ENCODE data around the gene SIX2.

SIX2 gene

DNA sequence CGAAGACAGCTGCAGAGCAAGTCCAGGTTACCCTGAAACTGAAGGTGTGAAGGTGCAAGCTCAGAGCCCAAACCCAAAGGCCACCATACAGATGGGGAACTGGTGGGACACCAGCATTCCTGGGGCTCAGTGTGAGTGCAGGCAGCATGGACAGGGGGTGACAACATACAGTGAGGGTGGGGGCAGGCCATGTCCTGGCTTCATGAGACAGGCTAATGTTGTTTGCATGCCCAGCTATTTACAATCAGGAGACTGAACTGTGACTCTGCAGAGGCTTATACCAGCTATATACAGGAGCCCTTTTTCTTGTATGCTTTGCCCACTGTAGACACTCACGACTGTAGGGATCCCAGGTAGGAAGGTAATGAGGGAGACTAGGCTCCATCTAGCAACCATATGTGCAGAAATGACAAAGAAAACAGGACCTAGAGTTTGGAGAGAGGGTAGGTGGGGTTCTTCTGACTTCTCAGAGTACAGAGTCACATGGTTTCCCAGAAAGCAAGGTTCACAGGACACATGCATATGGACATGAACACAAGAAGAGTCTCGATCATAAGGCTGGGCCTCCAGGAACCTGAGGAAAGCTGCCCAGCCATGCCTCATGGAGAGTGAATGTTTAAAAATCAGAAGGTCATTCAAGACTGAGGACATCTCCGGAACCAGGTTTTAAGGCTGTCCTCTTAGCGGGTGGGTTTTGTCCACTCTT, 41.4 kb downstream of the SIX2 start:
- POLR2A ChIA-PET: no interaction called here
- TF ChIP-seq, protein P1, sequence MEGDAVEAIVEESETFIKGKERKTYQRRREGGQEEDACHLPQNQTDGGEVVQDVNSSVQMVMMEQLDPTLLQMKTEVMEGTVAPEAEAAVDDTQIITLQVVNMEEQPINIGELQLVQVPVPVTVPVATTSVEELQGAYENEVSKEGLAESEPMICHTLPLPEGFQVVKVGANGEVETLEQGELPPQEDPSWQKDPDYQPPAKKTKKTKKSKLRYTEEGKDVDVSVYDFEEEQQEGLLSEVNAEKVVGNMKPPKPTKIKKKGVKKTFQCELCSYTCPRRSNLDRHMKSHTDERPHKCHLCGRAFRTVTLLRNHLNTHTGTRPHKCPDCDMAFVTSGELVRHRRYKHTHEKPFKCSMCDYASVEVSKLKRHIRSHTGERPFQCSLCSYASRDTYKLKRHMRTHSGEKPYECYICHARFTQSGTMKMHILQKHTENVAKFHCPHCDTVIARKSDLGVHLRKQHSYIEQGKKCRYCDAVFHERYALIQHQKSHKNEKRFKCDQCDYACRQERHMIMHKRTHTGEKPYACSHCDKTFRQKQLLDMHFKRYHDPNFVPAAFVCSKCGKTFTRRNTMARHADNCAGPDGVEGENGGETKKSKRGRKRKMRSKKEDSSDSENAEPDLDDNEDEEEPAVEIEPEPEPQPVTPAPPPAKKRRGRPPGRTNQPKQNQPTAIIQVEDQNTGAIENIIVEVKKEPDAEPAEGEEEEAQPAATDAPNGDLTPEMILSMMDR (IDR thresholded peaks at IDR 0.05; ENCODE audit: insufficient read depth, low read length, missing control alignments): no peak
- CTCF ChIA-PET: interaction anchor here (1.1 to 9.5 kb wide), 3 partner anchors 11 to 527 kb away, joined by 4 to 81 read pairs (median 45); no protein-coding TSS in a partner anchor
- H3K4me3 ChIP-seq (ENCODE audit: low read depth, low read length): no peak overlapping the region
- DNase-seq (ENCODE audit: low read depth, low spot score): no peak

DNA sequence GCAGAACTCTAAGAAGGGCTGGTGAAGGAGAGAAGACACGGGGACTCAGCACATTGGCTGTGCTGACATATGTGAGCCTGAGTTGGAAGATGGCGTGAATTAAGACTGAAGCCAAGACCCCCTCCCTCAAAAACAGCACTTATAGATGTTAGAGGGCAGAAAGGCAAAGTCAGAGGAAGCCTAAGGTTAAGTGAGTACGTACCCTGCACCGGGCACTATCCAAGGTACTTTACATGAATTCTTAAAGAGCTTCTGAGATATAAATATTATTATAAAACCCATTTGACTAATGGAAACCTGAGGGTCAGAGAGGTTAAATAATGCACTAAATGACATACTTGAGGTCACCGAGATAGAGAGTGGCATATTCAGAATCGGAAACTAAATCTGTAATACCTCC, 42.2 kb downstream of the SIX2 start:
- TF ChIP-seq, protein P1 (IDR thresholded peaks at IDR 0.05; ENCODE audit: insufficient read depth, low read length, missing control alignments): no peak
- DNase-seq (ENCODE audit: low read depth, low spot score): no peak
- POLR2A ChIA-PET: no interaction called here
- no peak overlapping the region for H3K4me3 ChIP-seq (ENCODE audit: low read depth, low read length)
- CTCF ChIA-PET: no interaction called here

GRCh38 chr2:44965684-44966083, 43.6 kb downstream of the SIX2 start:
- POLR2A ChIA-PET: no interaction called here
- CTCF ChIA-PET: interaction anchor here (0.6 to 2.1 kb wide), 6 partner anchors 10 to 529 kb away, joined by 3 to 8 read pairs (median 4); no protein-coding TSS in a partner anchor
- DNase-seq (ENCODE audit: low read depth, low spot score): no peak
- H3K4me3 ChIP-seq (ENCODE audit: low read depth, low read length): no peak overlapping the region
- TF ChIP-seq, protein P1 (IDR thresholded peaks at IDR 0.05; ENCODE audit: insufficient read depth, low read length, missing control alignments): no peak

DNA sequence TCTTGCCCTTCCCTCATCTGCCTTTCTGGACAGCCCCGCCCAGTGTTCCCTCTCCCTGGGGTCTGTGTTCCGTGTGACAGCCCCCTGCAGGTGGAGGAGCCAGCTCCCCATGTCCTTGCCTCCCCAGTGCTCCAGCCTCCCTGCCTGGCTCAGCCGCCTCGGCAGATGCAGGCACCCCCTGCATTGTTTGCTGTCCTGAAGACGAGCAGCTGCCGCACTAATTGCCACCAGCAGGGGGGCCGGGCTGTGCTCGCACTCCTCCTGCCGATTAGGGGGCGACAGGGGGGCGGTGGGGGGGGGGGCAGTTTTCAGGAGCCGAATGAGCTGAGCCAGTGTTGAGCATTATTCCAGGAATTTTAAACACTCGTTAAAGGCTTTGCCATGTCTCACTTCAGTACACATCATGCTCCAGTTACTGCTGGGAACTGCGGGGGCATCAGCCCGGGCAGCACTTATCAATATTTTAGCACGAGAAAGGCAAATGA, 44.5 kb downstream of the SIX2 start:
- ChIA-PET POLR2A (no interaction called here), CTCF (interaction anchor here (0.6 to 2.1 kb wide), 10 partner anchors 9 to 572 kb away, joined by 3 to 9 read pairs (median 4); no protein-coding TSS in a partner anchor)

DNA sequence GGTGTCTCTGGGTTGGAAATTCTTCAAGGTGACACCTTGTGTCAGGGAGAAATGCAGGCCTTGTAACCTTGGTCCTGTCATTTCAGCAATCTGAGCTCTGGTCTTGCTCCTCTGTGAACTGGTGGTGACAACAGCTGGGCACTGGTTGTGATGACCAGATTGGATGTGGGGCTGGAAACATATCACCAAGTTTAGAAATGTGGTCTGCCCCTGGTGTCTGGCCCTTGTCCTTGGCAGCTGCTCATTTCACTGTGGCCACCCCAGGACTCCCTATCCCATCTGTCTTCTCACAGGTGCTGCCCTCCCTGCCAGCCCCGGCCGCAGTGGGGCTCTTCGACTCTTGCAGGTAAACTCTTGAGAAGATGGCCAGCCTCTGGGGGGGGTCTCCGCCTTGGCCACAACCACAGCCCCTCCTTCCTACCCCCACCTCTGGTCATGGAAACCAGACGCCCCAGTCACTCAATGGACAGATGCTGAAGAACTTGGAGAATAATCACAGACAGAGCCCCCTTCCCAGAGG, 47.0 kb downstream of the SIX2 start:
- DNase-seq (ENCODE audit: low read depth, low spot score): no peak
- CTCF ChIA-PET: interaction anchor here (1.2 kb wide), 1 partner anchor 402 kb away, joined by 3 read pairs; no protein-coding TSS in a partner anchor
- no peak overlapping the region for H3K4me3 ChIP-seq (ENCODE audit: low read depth, low read length)
- POLR2A ChIA-PET: no interaction called here
- TF ChIP-seq, protein P1 (IDR thresholded peaks at IDR 0.05; ENCODE audit: insufficient read depth, low read length, missing control alignments): no peak

More for the DNA sequence above, 44.5 kb downstream of the SIX2 start:
- H3K4me3 ChIP-seq (ENCODE audit: low read depth, low read length): no peak overlapping the region
- DNase-seq (ENCODE audit: low read depth, low spot score): no peak
- TF ChIP-seq, protein P1 (IDR thresholded peaks at IDR 0.05; ENCODE audit: insufficient read depth, low read length, missing control alignments): peak; percentile 36

DNA sequence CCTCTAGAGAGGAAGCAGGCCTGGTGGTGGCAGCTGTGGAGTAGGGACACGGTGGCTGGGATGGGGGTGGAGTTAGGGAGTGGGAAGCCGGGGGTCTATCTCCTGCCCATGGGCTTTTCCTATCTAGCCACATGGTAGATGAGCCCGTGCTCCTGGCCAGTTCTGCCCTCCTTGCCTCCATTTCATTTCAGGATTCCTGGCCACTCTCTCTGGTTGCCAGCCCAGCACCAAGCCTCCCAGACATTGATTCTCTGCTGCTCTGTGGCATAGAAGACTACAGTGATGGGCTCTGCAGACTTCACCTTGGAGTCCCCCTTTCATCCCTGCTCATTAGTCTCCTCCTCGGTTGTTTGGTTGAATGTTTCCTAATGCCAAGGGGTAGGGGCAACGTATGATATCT, 48.4 kb downstream of the SIX2 start:
- CTCF ChIA-PET: interaction anchor here (0.8 kb wide), 1 partner anchor 481 kb away, joined by 3 read pairs; no protein-coding TSS in a partner anchor
- TF ChIP-seq, protein P1 (IDR thresholded peaks at IDR 0.05; ENCODE audit: insufficient read depth, low read length, missing control alignments): no peak
- no peak for DNase-seq (ENCODE audit: low read depth, low spot score)
- POLR2A ChIA-PET: interaction anchor here (0.7 kb wide), 1 partner anchor 434 kb away, joined by 3 read pairs; no protein-coding TSS in a partner anchor
- H3K4me3 ChIP-seq (ENCODE audit: low read depth, low read length): no peak overlapping the region
